SJCRH30 (cell line): ENCODE results near the gene SCAMP5. TPM values are rescaled to one million over a fixed set of nuclear protein-coding genes. Genes with fewer than 3 reads are reported as not detected.

Experiments
- DNase-seq, 2 experiments: peaks; one replicate each; pipeline ENCODE4 v3.0.0-alpha.2; 2015 to 2020
- H3K27ac ChIP-seq: fragments of 250-450 bp; sonication (Bioruptor Pico); 2 replicates; pipeline ENCODE4 v1.5.1; 2020; ENCODE audit warnings: mild to moderate bottlenecking, moderate library complexity
- H3K27me3 ChIP-seq: fragments of 250-450 bp; sonication (Bioruptor Pico); 2 replicates; pipeline ENCODE4 v1.5.1; 2020; ENCODE audit warnings: mild to moderate bottlenecking, moderate library complexity
- H3K36me3 ChIP-seq: fragments of 250-450 bp; sonication (Bioruptor Pico); 2 replicates; pipeline ENCODE4 v1.5.1; 2020; ENCODE audit warnings: mild to moderate bottlenecking, moderate library complexity
- H3K4me1 ChIP-seq: fragments of 250-450 bp; sonication (Bioruptor Pico); 2 replicates; pipeline ENCODE4 v1.5.1; 2020; ENCODE audit warnings: mild to moderate bottlenecking, moderate library complexity
- H3K4me3 ChIP-seq: fragments of 250-450 bp; sonication (Bioruptor Pico); 2 replicates; pipeline ENCODE4 v1.5.1; 2020; ENCODE audit warnings: mild to moderate bottlenecking, moderate library complexity
- H3K9me3 ChIP-seq: fragments of 250-450 bp; sonication (Bioruptor Pico); replicated peaks from 2 replicates; pipeline ENCODE4 v1.5.1; 2020; ENCODE audit warnings: mild to moderate bottlenecking, moderate library complexity
- total RNA-seq: library from RNA; depleted of rRNA; stranded (reverse); fragments of >200 nt; shearing (Covaris generic); gene quantifications from 2 replicates; pipeline ENCODE4 v1.2.3, GENCODE V29; 2014; rRNA removed

SCAMP5 gene
- 13.5 and 14.4 TPM in 2 replicates for total RNA-seq

- Histone ChIP-seq H3K27me3 (no peaks in the 10 kb centered on the region), H3K9me3 (no peaks in the 10 kb centered on the region), H3K4me3 (peak within 1 kb of the TSS; percentile 67), H3K4me1 (no peaks in the 10 kb centered on the region; the same call in 1 of the 2 replicates), H3K27ac (no peak within 1 kb of the TSS), H3K36me3 (no peaks in the 10 kb centered on the region)
- DNase-seq, result peak; percentile 96 to 97
Measured at GRCh38 chr15:74995182-74995778, at the start of gene SCAMP5. Gene SCAMP5 (plus strand): TSS chr15:74995563. CDS start chr15:75011840, 16,277 bp downstream.

GRCh38 chr15:74950078-74950908 is 45.1 kb upstream of the SCAMP5 start:
- Histone ChIP-seq H3K9me3 (no peaks in the 10 kb centered on the region), H3K36me3 (no peaks in the 10 kb centered on the region), H3K4me1 (peaks cover 6% of the 10 kb centered on the region; the same call in 1 of the 2 replicates), H3K4me3 (no peak overlapping the region), H3K27me3 (peaks cover 6% of the 10 kb centered on the region), H3K27ac (no peak overlapping the region)
- DNase-seq, result peak; percentile 65 to 89

- Histone ChIP-seq H3K4me1 (peaks cover 6% of the 10 kb centered on the region; the same call in 1 of the 2 replicates), H3K4me3 (no peak overlapping the region), H3K9me3 (no peaks in the 10 kb centered on the region), H3K27ac (no peak overlapping the region), H3K27me3 (peaks cover 6% of the 10 kb centered on the region), H3K36me3 (no peaks in the 10 kb centered on the region)
- DNase-seq, result no peak
Measured at GRCh38 chr15:74951006-74951405, 44.4 kb upstream of the SCAMP5 start.

GRCh38 chr15:74954515-74954914 is 40.8 kb upstream of the SCAMP5 start:
- Histone ChIP-seq H3K9me3 (no peaks in the 10 kb centered on the region), H3K27ac (no peak overlapping the region), H3K36me3 (no peaks in the 10 kb centered on the region), H3K4me3 (no peak overlapping the region), H3K4me1 (peaks cover 6% of the 10 kb centered on the region; the same call in 1 of the 2 replicates), H3K27me3 (peaks cover 6% of the 10 kb centered on the region)
- peak in 1 of 2 experiments; percentile 52 for DNase-seq

GRCh38 chr15:74955017-74955416 is 40.3 kb upstream of the SCAMP5 start:
- H3K27ac ChIP-seq, result no peak overlapping the region
- H3K4me3 ChIP-seq, result no peak overlapping the region
- H3K27me3 ChIP-seq, result peaks cover 6% of the 10 kb centered on the region
- no peak for DNase-seq
- no peaks in the 10 kb centered on the region for H3K36me3 ChIP-seq
- H3K4me1 ChIP-seq, result peaks cover 6% of the 10 kb centered on the region; the same call in 1 of the 2 replicates
- no peaks in the 10 kb centered on the region for H3K9me3 ChIP-seq

GRCh38 chr15:74955796-74956647 is 39.3 kb upstream of the SCAMP5 start:
- no peak for DNase-seq
- peaks cover 6% of the 10 kb centered on the region for H3K27me3 ChIP-seq

GRCh38 chr15:74956648-74957475 is 38.5 kb upstream of the SCAMP5 start, which contains the start of gene RPP25:
Gene RPP25 (minus strand): TSS chr15:74956772. CDS start chr15:74956583, 189 bp downstream.
- Histone ChIP-seq H3K27me3 (peaks cover 6% of the 10 kb centered on the region), H3K4me3 (no peak within 1 kb of the TSS), H3K9me3 (no peaks in the 10 kb centered on the region), H3K27ac (no peak within 1 kb of the TSS), H3K4me1 (peaks cover 6% of the 10 kb centered on the region; the same call in 1 of the 2 replicates), H3K36me3 (no peaks in the 10 kb centered on the region)
- no peak for DNase-seq

More at GRCh38 chr15:74955796-74956647, 39.3 kb upstream of the SCAMP5 start:
- Histone ChIP-seq H3K27ac (no peak overlapping the region), H3K4me3 (no peak overlapping the region), H3K9me3 (no peaks in the 10 kb centered on the region), H3K4me1 (peaks cover 6% of the 10 kb centered on the region; the same call in 1 of the 2 replicates), H3K36me3 (no peaks in the 10 kb centered on the region)

GRCh38 chr15:74957476-74958035 is 37.8 kb upstream of the SCAMP5 start:
- H3K27ac ChIP-seq, result no peak overlapping the region

GRCh38 chr15:74958320-74958907 is 36.9 kb upstream of the SCAMP5 start:
- Histone ChIP-seq H3K27me3 (no peaks in the 10 kb centered on the region; the same call in 1 of the 2 replicates), H3K36me3 (no peaks in the 10 kb centered on the region), H3K27ac (no peak overlapping the region), H3K9me3 (no peaks in the 10 kb centered on the region), H3K4me1 (peaks cover 6% of the 10 kb centered on the region; the same call in 1 of the 2 replicates), H3K4me3 (no peak overlapping the region)
- peak in 1 of 2 experiments; percentile 26 for DNase-seq

More at GRCh38 chr15:74957476-74958035, 37.8 kb upstream of the SCAMP5 start:
- no peaks in the 10 kb centered on the region for H3K9me3 ChIP-seq
- H3K4me3 ChIP-seq, result no peak overlapping the region
- DNase-seq, result no peak
- peaks cover 6% of the 10 kb centered on the region; the same call in 1 of the 2 replicates for H3K4me1 ChIP-seq
- H3K36me3 ChIP-seq, result no peaks in the 10 kb centered on the region
- peaks cover 3% of the 10 kb centered on the region for H3K27me3 ChIP-seq

- H3K27me3 ChIP-seq, result no peaks in the 10 kb centered on the region; the same call in 1 of the 2 replicates
- H3K9me3 ChIP-seq, result no peaks in the 10 kb centered on the region
- no peak overlapping the region for H3K4me3 ChIP-seq
- H3K36me3 ChIP-seq, result no peaks in the 10 kb centered on the region
- no peak overlapping the region for H3K27ac ChIP-seq
- H3K4me1 ChIP-seq, result peaks cover 3% of the 10 kb centered on the region; the same call in 1 of the 2 replicates
- DNase-seq, result no peak
Measured at GRCh38 chr15:74958908-74959585, 36.3 kb upstream of the SCAMP5 start.

- H3K4me3 ChIP-seq, result no peak overlapping the region
- H3K4me1 ChIP-seq, result 0 out of 2 replicates have a peak, but pooled peaks cover 3% of the 10 kb centered on the region
- H3K27me3 ChIP-seq, result no peaks in the 10 kb centered on the region; the same call in 1 of the 2 replicates
Measured at GRCh38 chr15:74959586-74959939, 35.8 kb upstream of the SCAMP5 start.

GRCh38 chr15:74960286-74960685 is 35.1 kb upstream of the SCAMP5 start:
- H3K9me3 ChIP-seq, result no peaks in the 10 kb centered on the region
- H3K27ac ChIP-seq, result no peak overlapping the region
- DNase-seq, result no peak
- H3K27me3 ChIP-seq, result no peaks in the 10 kb centered on the region; the same call in 1 of the 2 replicates
- H3K4me3 ChIP-seq, result no peak overlapping the region
- H3K4me1 ChIP-seq, result no peaks in the 10 kb centered on the region
- no peaks in the 10 kb centered on the region for H3K36me3 ChIP-seq

More at GRCh38 chr15:74959586-74959939, 35.8 kb upstream of the SCAMP5 start:
- no peak overlapping the region for H3K27ac ChIP-seq
- DNase-seq, result no peak
- no peaks in the 10 kb centered on the region for H3K9me3 ChIP-seq
- no peaks in the 10 kb centered on the region for H3K36me3 ChIP-seq
